Liver (tissue), 9 donors: Measurements from ENCODE around the gene PANX1. TPM values are rescaled to one million over a fixed set of nuclear protein-coding genes. Genes with fewer than 3 reads are reported as not detected.

ENCODE experiments used
- DNase-seq: peaks from one replicate; pipeline ENCODE4 v3.0.0-alpha.2; 2017; ENCODE audit warnings: low spot score
- H3K27ac ChIP-seq, 2 donors: one replicate each; pipeline ENCODE4 v1.7.0; 2013; ENCODE audit warnings: inconsistent platforms in 2 of 2, low read length in 2 of 2, control low read depth in 1 of 2, low read depth in 1 of 2, mild to moderate bottlenecking in 1 of 2
- H3K27me3 ChIP-seq, 4 donors: one replicate each; pipeline versions ENCODE4 v1.6.1 to v1.7.0; 2013; ENCODE audit warnings: low read length in 3 of 4, inconsistent platforms in 1 of 4, mild to moderate bottlenecking in 1 of 4, moderate library complexity in 1 of 4; ENCODE audit not compliant: control insufficient read depth in 4 of 4, insufficient read depth in 4 of 4
- H3K36me3 ChIP-seq, 4 donors: one replicate each; pipeline versions ENCODE4 v1.6.1 to v1.7.0; 2013; ENCODE audit warnings: low read length in 3 of 4, mild to moderate bottlenecking in 3 of 4, low read depth in 1 of 4, moderate library complexity in 1 of 4; ENCODE audit not compliant: control insufficient read depth in 4 of 4, insufficient read depth in 3 of 4
- H3K4me1 ChIP-seq, 4 donors: one replicate each; pipeline versions ENCODE4 v1.6.1 to v1.7.0; 2013; ENCODE audit warnings: low read length in 3 of 4, mild to moderate bottlenecking in 3 of 4, moderate library complexity in 1 of 4; ENCODE audit not compliant: control insufficient read depth in 4 of 4, insufficient read depth in 4 of 4
- H3K4me3 ChIP-seq, 3 donors: one replicate each; pipeline versions ENCODE4 v1.6.1 to v1.7.0; 2013; ENCODE audit warnings: low read length in 3 of 3, control low read depth in 1 of 3, low read depth in 1 of 3, mild to moderate bottlenecking in 1 of 3
- H3K9ac ChIP-seq, 2 donors: one replicate each; pipeline ENCODE4 v1.7.0; 2013; ENCODE audit warnings: low read length in 2 of 2, mild to moderate bottlenecking in 2 of 2, moderate library complexity in 2 of 2, control low read depth in 1 of 2, low read depth in 1 of 2
- H3K9me3 ChIP-seq, 4 donors: one replicate each; pipeline versions ENCODE4 v1.6.1 to v1.7.0; 2013; ENCODE audit warnings: low read length in 3 of 4; ENCODE audit not compliant: control insufficient read depth in 4 of 4
- EGR1 ChIP-seq, 2 donors: IDR thresholded peaks; 2 replicates each; pipeline ENCODE4 v1.6.1; 2016 to 2018; ENCODE audit warnings: antibody characterized with exemption in 2 of 2, low read depth in 2 of 2
- FOXA2 ChIP-seq: IDR thresholded peaks from 2 replicates; pipeline ENCODE4 v1.6.1; 2016; ENCODE audit warnings: antibody characterized with exemption
- GABPA ChIP-seq, 2 donors: IDR thresholded peaks in 1 of 2; conservative IDR thresholded peaks in 1 of 2; 2 replicates each; pipeline ENCODE4 v1.6.1; 2016; ENCODE audit warnings: antibody characterized with exemption in 2 of 2, mild to moderate bottlenecking in 1 of 2, moderate library complexity in 1 of 2
- HNF4A ChIP-seq, 2 donors: conservative IDR thresholded peaks; 2 replicates each; pipeline ENCODE4 v1.6.1; 2016; ENCODE audit warnings: antibody characterized with exemption in 2 of 2, mild to moderate bottlenecking in 2 of 2
- HNF4G ChIP-seq: IDR thresholded peaks from 2 replicates; pipeline ENCODE4 v1.6.1; 2016; ENCODE audit warnings: antibody characterized with exemption
- JUND ChIP-seq, 2 donors: IDR thresholded peaks; 2 replicates each; pipeline ENCODE4 v1.6.1; 2016; ENCODE audit warnings: antibody characterized with exemption in 2 of 2
- MAX ChIP-seq: IDR thresholded peaks from 2 replicates; pipeline ENCODE4 v1.6.1; 2016; ENCODE audit warnings: antibody characterized with exemption
- RAD21 ChIP-seq, 2 donors: IDR thresholded peaks; 2 replicates each; pipeline ENCODE4 v1.6.1; 2016; ENCODE audit warnings: antibody characterized with exemption in 2 of 2, mild to moderate bottlenecking in 2 of 2
- RXRA ChIP-seq, 2 donors: IDR thresholded peaks; 2 replicates each; pipeline ENCODE4 v1.6.1; 2017 to 2018; ENCODE audit warnings: antibody characterized with exemption in 2 of 2, mild to moderate bottlenecking in 1 of 2
- SP1 ChIP-seq: IDR thresholded peaks from 2 replicates; pipeline ENCODE4 v1.6.1; 2018; ENCODE audit warnings: antibody characterized with exemption, mild to moderate bottlenecking
- TAF1 ChIP-seq: conservative IDR thresholded peaks from 2 replicates; pipeline ENCODE4 v1.6.1; 2016; ENCODE audit warnings: antibody characterized with exemption, mild to moderate bottlenecking
- YY1 ChIP-seq: IDR thresholded peaks from 2 replicates; pipeline ENCODE4 v1.6.1; 2016; ENCODE audit warnings: antibody characterized with exemption, mild to moderate bottlenecking
- WGBS: extraction: QIAGEN DNeasy Blood & Tissue Kit; methylation state at CpG from one replicate; pipeline ENCODE4 v1.1.7; 2013; 5-methylcytosine and 5-hydroxymethylcytosine counted together
- polyA plus RNA-seq, 2 donors: library from polyadenylated mRNA; stranded (reverse) in 1 of 2; unstranded in 1 of 2; fragments of 200-250 nt in 1 of 2; fragments of >200 nt in 1 of 2; fragmentation: Nextera tagmentation in 1 of 2; extraction: Ambion mirVana in 1 of 2; gene quantifications; one replicate each; pipeline versions ENCODE4 v1.2.1 to v1.2.3, GENCODE V29; 2013 to 2015
- total RNA-seq, 2 donors: library from RNA; depleted of rRNA; stranded (reverse); fragments of >200 nt; gene quantifications; one replicate each; pipeline ENCODE4 v1.2.3, GENCODE V29; 2014
- TF ChIP-seq, protein P1 (sequence below): IDR thresholded peaks from 2 replicates; pipeline ENCODE4 v1.6.1; 2016; ENCODE audit warnings: antibody characterized with exemption
- TF ChIP-seq, protein P2 (sequence below): fragments of 150-350 bp; IDR thresholded peaks from 2 replicates; pipeline ENCODE4 v1.5.1; 2017; ENCODE audit warnings: improper control_type of control experiment, low read depth, low read length; ENCODE audit not compliant: missing input control
- TF ChIP-seq, protein P3 (sequence below): IDR thresholded peaks from 2 replicates; pipeline ENCODE4 v1.6.1; 2016; ENCODE audit warnings: antibody characterized with exemption, mild to moderate bottlenecking
- TF ChIP-seq, protein P4 (sequence below): IDR thresholded peaks from 2 replicates; pipeline ENCODE4 v1.6.1; 2016; ENCODE audit warnings: antibody characterized with exemption
- donor health status: healthy.
- donor health status: healthy.
- donor health status: healthy.
- donor health status: healthy.
- donor health status: healthy.

Gene PANX1
- total and polyA plus RNA-seq, 4 donors: 6.4 to 14.1 (median 8.4) TPM

GRCh38 chr11:94144664-94145063, 16.0 kb downstream of the PANX1 start:
- Histone ChIP-seq H3K4me1 (peaks cover 2 to 40% (median 26%) of the 10 kb centered on the region in 4 donors), H3K9me3 (no peaks in the 10 kb centered on the region), H3K9ac (no peak overlapping the region), H3K36me3 (no peaks in the 10 kb centered on the region), H3K27me3 (no peaks in the 10 kb centered on the region), H3K4me3 (no peak overlapping the region), H3K27ac (no peak overlapping the region)
- TF ChIP-seq RAD21 (IDR thresholded peaks at IDR 0.05) (no peak), YY1 (no peak), JUND (IDR thresholded peaks at IDR 0.05) (no peak), EGR1 (IDR thresholded peaks at IDR 0.05; ENCODE audit: low read depth in 2 of 2) (no peak), TAF1 (no peak), GABPA (IDR thresholded peaks at IDR 0.05 in 1 of 2, conservative IDR thresholded peaks at IDR 0.05 in 1 of 2) (no peak)
- DNase-seq: no peak
- 94% methylated on average over 1 of the region's 1 CpG for WGBS

DNA sequence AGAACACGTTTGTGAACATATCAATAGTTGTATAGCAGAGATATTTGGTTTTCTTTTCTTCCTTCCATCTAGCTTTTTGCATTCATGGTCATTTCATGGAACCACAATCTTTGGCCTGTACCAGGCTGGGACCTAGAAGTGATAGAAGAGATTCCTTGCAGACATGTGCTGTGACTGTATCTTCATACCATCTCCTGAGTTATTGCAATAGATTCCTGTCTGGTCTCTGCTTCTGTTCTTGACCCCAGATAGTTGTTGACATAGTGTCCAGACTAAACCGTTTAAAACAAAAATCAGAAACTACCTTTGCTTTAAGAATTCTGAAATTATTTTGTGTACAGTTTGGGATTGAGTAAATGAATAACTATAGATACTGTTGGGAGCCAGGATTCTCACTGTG, 16.8 kb downstream of the PANX1 start:
- DNase-seq: no peak
- H3K4me3 ChIP-seq: no peak overlapping the region
- 54% methylated on average over 2 of the region's 2 CpGs for WGBS
- H3K36me3 ChIP-seq: no peaks in the 10 kb centered on the region
- H3K4me1 ChIP-seq: peaks cover 3 to 40% (median 26%) of the 10 kb centered on the region in 4 donors
- H3K9ac ChIP-seq: no peak overlapping the region
- no peaks in the 10 kb centered on the region for H3K9me3 ChIP-seq
- no peak overlapping the region for H3K27ac ChIP-seq
- H3K27me3 ChIP-seq: no peaks in the 10 kb centered on the region
- TF ChIP-seq HNF4G: no peak
- TF ChIP-seq, protein P1, sequence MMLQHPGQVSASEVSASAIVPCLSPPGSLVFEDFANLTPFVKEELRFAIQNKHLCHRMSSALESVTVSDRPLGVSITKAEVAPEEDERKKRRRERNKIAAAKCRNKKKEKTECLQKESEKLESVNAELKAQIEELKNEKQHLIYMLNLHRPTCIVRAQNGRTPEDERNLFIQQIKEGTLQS: no peak
- TF ChIP-seq MAX: no peak
- TF ChIP-seq EGR1 (IDR thresholded peaks at IDR 0.05; ENCODE audit: low read depth in 2 of 2): no peak
- TF ChIP-seq, protein P2, sequence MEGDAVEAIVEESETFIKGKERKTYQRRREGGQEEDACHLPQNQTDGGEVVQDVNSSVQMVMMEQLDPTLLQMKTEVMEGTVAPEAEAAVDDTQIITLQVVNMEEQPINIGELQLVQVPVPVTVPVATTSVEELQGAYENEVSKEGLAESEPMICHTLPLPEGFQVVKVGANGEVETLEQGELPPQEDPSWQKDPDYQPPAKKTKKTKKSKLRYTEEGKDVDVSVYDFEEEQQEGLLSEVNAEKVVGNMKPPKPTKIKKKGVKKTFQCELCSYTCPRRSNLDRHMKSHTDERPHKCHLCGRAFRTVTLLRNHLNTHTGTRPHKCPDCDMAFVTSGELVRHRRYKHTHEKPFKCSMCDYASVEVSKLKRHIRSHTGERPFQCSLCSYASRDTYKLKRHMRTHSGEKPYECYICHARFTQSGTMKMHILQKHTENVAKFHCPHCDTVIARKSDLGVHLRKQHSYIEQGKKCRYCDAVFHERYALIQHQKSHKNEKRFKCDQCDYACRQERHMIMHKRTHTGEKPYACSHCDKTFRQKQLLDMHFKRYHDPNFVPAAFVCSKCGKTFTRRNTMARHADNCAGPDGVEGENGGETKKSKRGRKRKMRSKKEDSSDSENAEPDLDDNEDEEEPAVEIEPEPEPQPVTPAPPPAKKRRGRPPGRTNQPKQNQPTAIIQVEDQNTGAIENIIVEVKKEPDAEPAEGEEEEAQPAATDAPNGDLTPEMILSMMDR: no peak
- no peak for TF ChIP-seq RAD21 (IDR thresholded peaks at IDR 0.05)
- no peak for TF ChIP-seq SP1
- no peak for TF ChIP-seq JUND (IDR thresholded peaks at IDR 0.05)
- TF ChIP-seq FOXA2: no peak
- no peak for TF ChIP-seq HNF4A (conservative IDR thresholded peaks at IDR 0.05)

- 62% methylated on average over 4 of the region's 4 CpGs for WGBS
- no peak for TF ChIP-seq TAF1
- no peak for TF ChIP-seq EGR1 (IDR thresholded peaks at IDR 0.05; ENCODE audit: low read depth in 2 of 2)
- peak in 1 of 2 donors; percentile 24 for TF ChIP-seq RXRA (IDR thresholded peaks at IDR 0.05)
- TF ChIP-seq JUND (IDR thresholded peaks at IDR 0.05): peak in 1 of 2 donors; percentile 30
- TF ChIP-seq, protein P3, sequence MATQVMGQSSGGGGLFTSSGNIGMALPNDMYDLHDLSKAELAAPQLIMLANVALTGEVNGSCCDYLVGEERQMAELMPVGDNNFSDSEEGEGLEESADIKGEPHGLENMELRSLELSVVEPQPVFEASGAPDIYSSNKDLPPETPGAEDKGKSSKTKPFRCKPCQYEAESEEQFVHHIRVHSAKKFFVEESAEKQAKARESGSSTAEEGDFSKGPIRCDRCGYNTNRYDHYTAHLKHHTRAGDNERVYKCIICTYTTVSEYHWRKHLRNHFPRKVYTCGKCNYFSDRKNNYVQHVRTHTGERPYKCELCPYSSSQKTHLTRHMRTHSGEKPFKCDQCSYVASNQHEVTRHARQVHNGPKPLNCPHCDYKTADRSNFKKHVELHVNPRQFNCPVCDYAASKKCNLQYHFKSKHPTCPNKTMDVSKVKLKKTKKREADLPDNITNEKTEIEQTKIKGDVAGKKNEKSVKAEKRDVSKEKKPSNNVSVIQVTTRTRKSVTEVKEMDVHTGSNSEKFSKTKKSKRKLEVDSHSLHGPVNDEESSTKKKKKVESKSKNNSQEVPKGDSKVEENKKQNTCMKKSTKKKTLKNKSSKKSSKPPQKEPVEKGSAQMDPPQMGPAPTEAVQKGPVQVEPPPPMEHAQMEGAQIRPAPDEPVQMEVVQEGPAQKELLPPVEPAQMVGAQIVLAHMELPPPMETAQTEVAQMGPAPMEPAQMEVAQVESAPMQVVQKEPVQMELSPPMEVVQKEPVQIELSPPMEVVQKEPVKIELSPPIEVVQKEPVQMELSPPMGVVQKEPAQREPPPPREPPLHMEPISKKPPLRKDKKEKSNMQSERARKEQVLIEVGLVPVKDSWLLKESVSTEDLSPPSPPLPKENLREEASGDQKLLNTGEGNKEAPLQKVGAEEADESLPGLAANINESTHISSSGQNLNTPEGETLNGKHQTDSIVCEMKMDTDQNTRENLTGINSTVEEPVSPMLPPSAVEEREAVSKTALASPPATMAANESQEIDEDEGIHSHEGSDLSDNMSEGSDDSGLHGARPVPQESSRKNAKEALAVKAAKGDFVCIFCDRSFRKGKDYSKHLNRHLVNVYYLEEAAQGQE: no peak
- TF ChIP-seq YY1: no peak
- TF ChIP-seq FOXA2: no peak
- TF ChIP-seq MAX: no peak
- TF ChIP-seq HNF4A (conservative IDR thresholded peaks at IDR 0.05): no peak
- TF ChIP-seq SP1: peak; percentile 60
- TF ChIP-seq, protein P4, sequence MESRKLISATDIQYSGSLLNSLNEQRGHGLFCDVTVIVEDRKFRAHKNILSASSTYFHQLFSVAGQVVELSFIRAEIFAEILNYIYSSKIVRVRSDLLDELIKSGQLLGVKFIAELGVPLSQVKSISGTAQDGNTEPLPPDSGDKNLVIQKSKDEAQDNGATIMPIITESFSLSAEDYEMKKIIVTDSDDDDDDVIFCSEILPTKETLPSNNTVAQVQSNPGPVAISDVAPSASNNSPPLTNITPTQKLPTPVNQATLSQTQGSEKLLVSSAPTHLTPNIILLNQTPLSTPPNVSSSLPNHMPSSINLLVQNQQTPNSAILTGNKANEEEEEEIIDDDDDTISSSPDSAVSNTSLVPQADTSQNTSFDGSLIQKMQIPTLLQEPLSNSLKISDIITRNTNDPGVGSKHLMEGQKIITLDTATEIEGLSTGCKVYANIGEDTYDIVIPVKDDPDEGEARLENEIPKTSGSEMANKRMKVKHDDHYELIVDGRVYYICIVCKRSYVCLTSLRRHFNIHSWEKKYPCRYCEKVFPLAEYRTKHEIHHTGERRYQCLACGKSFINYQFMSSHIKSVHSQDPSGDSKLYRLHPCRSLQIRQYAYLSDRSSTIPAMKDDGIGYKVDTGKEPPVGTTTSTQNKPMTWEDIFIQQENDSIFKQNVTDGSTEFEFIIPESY: no peak
- H3K4me1 ChIP-seq: peaks cover 4 to 40% (median 26%) of the 10 kb centered on the region in 4 donors
These were observed 17.3 kb downstream of the PANX1 start for GRCh38 chr11:94145916-94146315.

More at GRCh38 chr11:94145916-94146315, 17.3 kb downstream of the PANX1 start:
- no peaks in the 10 kb centered on the region for H3K9me3 ChIP-seq
- H3K4me3 ChIP-seq: no peak overlapping the region
- no peaks in the 10 kb centered on the region for H3K36me3 ChIP-seq
- peak overlapping the region in 1 of 2 donors; percentile 28 for H3K27ac ChIP-seq
- no peak for DNase-seq
- H3K27me3 ChIP-seq: no peaks in the 10 kb centered on the region
- H3K9ac ChIP-seq: no peak overlapping the region
